IMR-90 (cell line): Measurements from ENCODE around the gene ELANE.

Experiments used
- CHD1 ChIP-seq: IDR thresholded peaks from 2 replicates; pipeline ENCODE4 v1.6.1; 2012; ENCODE audit warnings: low read depth, low read length, improper control_type of control experiment
- CTCF ChIP-seq: conservative IDR thresholded peaks from 2 replicates; pipeline ENCODE4 v1.5.1; 2012; ENCODE audit warnings: mild to moderate bottlenecking, low read depth, low read length, improper control_type of control experiment
- ELK1 ChIP-seq: fragments of 150-350 bp; IDR thresholded peaks from 2 replicates; pipeline ENCODE4 v1.6.1; 2016; ENCODE audit warnings: low read depth, mild to moderate bottlenecking, low read length, moderate library complexity, borderline replicate concordance
- FOS ChIP-seq: fragments of 150-350 bp; IDR thresholded peaks from 2 replicates; pipeline ENCODE4 v1.6.1; 2016; ENCODE audit warnings: low read depth, low read length
- MAFK ChIP-seq: IDR thresholded peaks from 2 replicates; pipeline ENCODE4 v1.6.1; 2012; ENCODE audit warnings: low read depth, low read length, improper control_type of control experiment
- MXI1 ChIP-seq: IDR thresholded peaks from 2 replicates; pipeline ENCODE4 v1.6.1; 2012; ENCODE audit warnings: low read depth, mild to moderate bottlenecking, low read length, moderate library complexity, borderline replicate concordance
- NFE2L2 ChIP-seq: fragments of 150-350 bp; IDR thresholded peaks from 2 replicates; pipeline ENCODE4 v1.6.1; 2016; ENCODE audit warnings: low read depth, mild to moderate bottlenecking, low read length
- POLR2A ChIP-seq: IDR thresholded peaks from 2 replicates; pipeline ENCODE4 v1.6.1; 2012; ENCODE audit warnings: mild to moderate bottlenecking, low read depth, low read length
- RAD21 ChIP-seq: IDR thresholded peaks from 2 replicates; pipeline ENCODE4 v1.6.1; 2012; ENCODE audit warnings: low read length, improper control_type of control experiment
- RCOR1 ChIP-seq: IDR thresholded peaks from 2 replicates; pipeline ENCODE4 v1.6.1; 2012; ENCODE audit warnings: mild to moderate bottlenecking, low read length, improper control_type of control experiment; ENCODE audit not compliant: insufficient replicate concordance
- SMC3 ChIP-seq: fragments of 150-350 bp; IDR thresholded peaks from 2 replicates; pipeline ENCODE4 v1.6.1; 2016; ENCODE audit warnings: low read depth, mild to moderate bottlenecking, antibody characterized with exemption, low read length, moderate library complexity

- no peak for TF ChIP-seq CTCF
- no peak for TF ChIP-seq MXI1
- no peak for TF ChIP-seq POLR2A
- TF ChIP-seq RAD21, result no peak
- no peak for TF ChIP-seq FOS
- TF ChIP-seq RCOR1, result no peak
- no peak for TF ChIP-seq CHD1
- no peak for TF ChIP-seq SMC3
- TF ChIP-seq NFE2L2, result no peak
- TF ChIP-seq MAFK, result no peak
- no peak for TF ChIP-seq ELK1
These were observed 7.5 kb upstream of the ELANE start for GRCh38 chr19:844546-844971.
